Non-pigmented ciliary epithelial cell (primary cell): ENCODE data around the gene TMEM9.

Experiments
- DNase-seq: peaks from one replicate; pipeline ENCODE4 v3.0.0-alpha.2; 2010; ENCODE audit warnings: low read depth

Gene TMEM9

DNA sequence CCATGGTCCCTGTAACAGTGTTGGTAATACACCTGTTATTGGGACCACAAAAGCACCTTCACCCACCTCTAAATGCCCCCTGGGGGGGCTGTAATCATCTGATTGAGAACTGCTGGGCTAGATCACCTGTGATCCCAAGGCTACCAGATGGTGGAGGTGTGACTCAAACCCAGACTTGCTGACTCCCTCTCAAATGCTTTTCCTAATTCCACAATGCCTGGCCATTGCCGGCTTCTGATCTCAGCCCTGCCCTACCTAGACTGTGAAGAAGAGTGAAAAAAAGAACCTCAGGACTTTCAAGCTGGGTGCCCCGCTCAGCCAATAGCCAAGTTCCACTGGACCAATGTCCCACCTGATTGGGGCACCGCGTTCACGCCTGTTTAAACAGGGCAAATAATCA, 9.6 kb downstream of the TMEM9 start:
- no peak for DNase-seq

GRCh38 chr1:201143726-201144635, 10.3 kb downstream of the TMEM9 start:
- no peak for DNase-seq

DNA sequence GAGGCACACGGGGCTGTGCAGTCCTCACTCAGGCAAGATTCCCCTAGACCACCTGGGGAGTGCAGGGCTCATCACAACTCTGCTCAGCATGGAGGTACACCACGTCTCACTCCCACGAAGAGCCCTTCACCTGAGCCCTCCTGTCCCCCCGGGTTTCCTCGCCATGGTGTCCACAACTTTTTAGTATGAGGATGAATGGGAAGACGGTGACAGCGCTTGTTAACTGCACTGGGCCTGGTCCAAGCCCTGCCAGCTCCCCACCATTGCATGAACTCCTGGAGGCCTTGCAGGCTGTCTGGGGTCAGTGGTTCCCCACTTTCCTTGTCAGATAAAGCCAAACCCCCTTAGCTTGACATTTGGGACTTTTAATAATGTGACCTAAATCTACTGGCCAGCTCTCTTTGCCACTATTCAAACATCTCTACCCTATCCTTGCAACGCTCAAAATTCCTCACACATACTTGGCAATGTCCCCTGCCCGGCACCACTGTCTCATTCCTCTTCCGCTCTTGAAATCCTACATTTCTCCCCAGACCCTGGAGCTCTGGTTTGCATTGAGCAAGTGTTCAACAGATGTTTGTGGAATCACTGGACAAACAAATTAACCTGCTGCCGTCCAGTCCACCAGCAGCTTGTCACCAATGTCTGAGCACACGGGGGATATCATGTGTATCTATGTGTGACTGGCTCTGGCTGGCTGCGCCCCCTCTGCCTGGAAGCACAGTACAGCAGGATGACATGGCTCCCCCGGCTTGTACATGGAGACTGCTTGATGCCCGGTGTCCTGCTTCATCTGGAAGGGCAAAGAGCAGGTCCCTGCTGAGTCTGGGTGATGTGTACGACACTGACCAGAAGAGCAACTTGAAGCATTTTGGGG, 11.2 kb downstream of the TMEM9 start:
- no peak for DNase-seq

DNA sequence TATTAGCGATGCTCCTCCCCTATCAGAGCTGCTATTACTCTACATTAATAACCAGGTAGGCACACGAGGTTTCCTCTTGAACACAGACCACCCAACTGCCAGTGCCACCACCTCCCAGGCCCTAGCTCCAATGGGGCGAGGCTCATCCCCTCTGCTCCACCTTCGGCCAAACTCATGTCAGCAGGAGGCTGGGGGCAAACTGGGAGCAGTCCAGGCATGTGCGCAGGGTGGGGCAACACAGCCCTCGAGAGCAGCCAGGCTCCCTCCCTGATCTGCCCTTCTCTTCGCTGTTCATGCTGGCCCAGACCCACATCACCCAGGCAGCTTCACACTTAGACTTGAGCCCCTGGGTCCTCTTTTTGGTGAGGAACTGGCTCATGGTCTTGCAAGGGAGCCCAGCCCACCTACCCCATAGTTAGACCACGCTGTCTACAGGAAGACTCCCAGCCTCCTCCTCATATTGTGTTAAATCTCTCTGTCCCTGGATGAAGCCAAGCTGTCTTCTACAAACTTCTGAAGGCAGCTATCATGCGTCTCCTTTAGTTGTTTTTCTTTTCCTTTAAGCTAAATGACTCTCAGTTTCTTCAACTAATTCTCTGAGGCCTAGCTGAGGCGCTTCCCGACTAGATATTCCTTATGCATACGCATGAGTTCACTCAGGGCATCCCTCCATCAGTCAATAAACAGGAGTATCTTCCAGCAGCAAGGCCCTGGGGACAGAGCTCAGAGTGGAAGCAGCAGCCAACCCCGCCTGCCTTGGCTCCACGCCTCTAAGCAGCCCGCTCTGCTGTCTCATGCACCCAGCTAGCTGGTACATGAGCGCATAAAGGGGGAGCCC, 12.0 kb downstream of the TMEM9 start:
- no peak for DNase-seq

DNA sequence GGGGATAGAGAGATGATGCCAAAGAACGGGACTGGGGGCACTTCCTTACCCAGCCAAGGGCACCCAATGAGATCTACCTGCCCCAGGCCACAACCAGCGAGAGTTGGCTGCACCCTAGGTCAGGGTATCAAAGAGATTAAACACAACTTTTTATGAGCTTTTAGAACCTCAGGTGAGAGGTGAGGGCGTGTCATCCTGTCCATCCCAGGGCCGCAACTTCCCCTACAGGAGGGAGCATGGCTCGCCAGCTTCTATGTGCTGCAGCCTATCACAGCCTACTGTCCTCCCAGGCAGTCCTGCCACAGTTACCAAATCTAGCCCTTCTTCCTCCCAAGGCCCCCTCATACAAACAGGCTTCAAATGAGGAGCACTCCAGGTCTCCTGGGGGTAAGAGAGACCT, 12.9 kb downstream of the TMEM9 start:
- DNase-seq: no peak

GRCh38 chr1:201140941-201141260, 13.4 kb downstream of the TMEM9 start:
- DNase-seq: no peak

DNA sequence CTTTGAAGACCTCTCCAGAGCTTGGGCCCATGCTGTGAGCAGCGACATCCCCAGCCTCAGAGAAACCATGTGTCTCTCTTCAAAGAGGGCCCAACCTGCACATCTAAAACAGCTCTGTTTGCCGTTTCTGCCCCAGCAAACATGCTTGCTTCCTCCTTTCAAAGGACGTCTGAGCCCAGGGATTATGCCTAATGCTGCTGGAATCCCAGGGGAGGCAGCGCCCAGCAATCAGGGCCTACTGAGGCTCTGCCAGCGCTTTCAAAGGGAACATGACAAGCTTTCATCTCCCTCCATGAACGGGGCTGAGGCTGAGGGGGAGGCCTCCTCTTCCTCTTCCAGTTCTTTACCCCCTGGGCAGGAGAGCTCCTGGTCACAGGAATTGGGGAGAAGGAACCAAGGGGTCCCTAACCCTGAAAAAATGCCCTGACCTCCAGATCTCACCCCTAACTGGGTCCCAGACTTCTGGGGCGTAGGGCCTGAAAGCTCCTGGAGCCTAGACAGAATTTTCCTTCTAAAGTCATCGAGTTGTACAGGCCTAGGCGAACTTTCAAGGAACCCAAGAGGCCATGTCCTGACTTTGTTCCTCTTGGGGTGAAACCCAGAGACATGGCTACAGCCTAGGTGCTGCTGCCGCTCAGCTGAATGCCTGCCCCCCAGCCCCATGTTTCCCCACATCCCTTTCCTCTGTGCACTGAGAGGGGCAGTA, 13.9 kb downstream of the TMEM9 start:
- DNase-seq: no peak

DNA sequence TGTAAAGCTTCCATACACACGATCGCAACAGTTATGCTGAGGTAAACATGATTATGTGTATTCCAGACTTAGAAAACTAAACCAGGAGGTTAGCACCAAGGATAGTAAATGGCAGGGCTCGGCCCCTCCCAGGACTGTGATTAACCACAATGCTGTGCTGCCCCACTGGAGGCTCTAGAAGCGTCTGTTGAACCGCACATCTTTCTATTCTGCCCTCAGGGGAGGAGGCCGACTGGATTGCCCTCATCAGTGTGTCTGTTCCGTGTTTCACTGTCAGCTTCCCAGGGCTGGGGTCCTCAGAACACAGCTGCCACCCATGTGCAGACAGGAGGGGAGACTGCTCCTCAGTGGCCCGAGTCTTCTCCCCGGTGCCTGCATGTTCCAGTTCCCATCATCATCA, 14.5 kb downstream of the TMEM9 start:
- DNase-seq: no peak

GRCh38 chr1:201139306-201139705, 15.0 kb downstream of the TMEM9 start:
- no peak for DNase-seq

GRCh38 chr1:201138311-201138840, 15.9 kb downstream of the TMEM9 start:
- DNase-seq: no peak

- DNase-seq: peak; percentile 71
Measured at GRCh38 chr1:201137579-201138310, 16.5 kb downstream of the TMEM9 start.

DNA sequence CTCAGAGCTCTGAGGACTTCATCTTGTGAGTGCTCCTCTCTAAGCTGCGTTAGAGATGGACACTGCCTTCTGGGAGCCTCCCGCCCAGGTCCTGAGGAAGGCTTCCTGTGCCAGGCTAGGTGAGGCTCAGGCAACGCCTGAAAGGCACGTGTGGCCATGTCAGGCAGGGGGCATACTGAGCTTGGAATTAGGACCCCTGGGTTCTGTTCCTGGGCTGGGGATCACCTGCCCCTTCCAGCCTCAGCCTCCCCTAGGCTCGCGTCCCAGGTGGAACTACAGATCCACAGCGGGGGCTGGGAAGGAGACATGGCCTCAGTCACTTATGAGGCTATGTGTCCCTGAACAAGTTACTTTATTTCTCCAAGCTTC, 17.3 kb downstream of the TMEM9 start:
- DNase-seq: no peak

DNA sequence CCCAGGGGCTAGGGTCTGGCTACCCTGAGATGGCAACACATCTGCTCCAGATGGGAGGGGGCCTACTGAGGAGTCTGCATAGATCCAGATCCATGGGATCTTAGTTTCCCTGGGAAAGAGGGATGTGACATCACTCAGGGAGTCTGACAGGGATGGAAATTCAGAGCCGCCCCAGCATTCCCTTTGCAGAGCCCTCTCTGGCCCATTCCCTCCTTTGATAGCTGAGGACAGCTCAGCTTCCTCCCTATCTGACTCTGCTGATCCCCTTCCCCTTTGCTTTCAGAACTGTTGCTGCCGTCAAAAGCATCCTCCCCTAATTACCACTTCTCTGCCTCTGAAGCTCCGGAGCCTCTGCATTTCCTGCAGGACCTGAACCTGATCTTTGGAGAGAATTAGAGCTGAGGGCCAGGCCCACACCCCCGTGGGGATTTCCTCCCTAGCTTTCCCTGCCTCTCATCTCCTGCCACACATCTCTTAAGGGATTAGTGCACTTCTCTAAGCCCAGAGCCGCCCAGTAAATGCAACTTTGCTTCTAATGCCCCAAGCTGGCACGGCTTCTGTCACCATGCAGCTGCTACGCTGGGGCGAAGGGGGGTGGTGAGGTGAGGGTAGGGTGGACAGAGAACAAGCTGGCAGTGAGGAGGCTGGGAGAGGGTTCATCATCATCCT, 17.8 kb downstream of the TMEM9 start:
- DNase-seq: no peak

DNA sequence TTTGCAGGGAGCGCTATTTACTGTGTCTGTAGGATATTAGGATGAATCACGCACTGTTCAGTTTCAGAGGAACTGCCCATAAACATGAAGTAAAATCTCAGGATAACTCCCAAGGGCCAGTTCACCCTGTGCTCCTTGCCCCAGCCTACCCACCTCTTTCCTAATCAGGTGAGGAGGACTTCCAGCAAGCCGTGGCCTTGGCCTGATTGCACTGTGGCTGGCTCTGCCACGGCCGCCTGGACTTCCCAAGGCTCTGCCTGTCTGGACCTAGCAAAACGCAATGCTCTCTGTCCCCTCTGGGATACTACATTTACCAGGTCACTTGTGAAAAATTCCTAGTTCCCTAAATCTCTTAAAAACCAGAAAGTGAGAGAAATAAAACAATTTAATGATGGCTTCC, 19.9 kb downstream of the TMEM9 start:
- no peak for DNase-seq

DNA sequence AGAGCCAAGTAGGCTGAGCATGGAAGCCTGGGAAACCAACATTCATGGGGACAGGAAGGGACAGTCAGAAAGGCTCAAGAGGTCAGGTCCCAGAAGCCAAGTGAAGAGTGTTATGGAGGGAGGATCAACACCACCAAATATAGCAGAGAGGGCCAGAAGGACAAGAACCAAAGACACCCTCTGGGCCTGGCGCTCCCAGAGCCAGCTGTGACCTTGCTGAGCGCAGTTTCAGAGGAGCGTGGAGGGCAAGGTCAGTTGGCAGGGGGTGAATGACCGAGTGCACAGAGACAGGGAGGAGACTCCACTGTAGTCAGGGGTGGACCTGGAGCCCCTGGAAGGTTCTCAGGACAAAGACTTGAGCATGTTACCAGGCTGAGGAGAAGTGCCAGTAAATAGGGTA, 22.9 kb downstream of the TMEM9 start:
- DNase-seq: no peak

- DNase-seq: no peak
Measured at GRCh38 chr1:201128962-201129361, 25.3 kb downstream of the TMEM9 start.

DNA sequence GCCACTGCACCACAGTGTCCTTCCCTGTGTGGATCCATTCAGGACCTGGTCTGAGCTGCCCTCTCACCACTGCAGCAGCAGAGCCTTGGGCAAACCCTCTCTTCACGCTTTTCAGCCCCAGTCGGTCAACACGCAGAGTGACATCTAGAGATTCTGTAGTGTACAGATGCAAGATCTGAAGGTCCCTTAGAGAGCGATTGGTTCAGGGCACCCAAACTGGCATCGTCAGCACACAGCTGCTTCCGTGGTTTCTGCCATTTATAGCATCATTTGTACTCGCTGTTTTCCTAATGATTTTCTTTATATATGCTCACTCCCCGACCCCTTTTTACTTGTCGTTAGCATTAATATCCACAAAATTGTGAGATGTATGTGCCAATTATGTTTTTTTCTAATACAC, 25.8 kb downstream of the TMEM9 start:
- no peak for DNase-seq

GRCh38 chr1:201127755-201128455, 26.4 kb downstream of the TMEM9 start:
- no peak for DNase-seq
